Vagina (tissue), 2 donors: Measurements from ENCODE around the gene ADCK2. TPM values are rescaled to one million over a fixed set of nuclear protein-coding genes. Genes with fewer than 3 reads are reported as not detected.
"Not testable (repeated sequence)": the region's sequence is repeated elsewhere in the genome, so short reads cannot be mapped to it uniquely, and the experiment has no call there.

Experiments used
- DNase-seq, 2 donors: peaks; one replicate each; pipeline ENCODE4 v3.0.0-alpha.2; 2017; ENCODE audit errors: extremely low spot score in 2 of 2
- H3K27ac ChIP-seq: fragments of 200-600 bp; sonication (generic); one replicate; pipeline ENCODE4 v1.5.1; 2019
- H3K27me3 ChIP-seq: fragments of 200-600 bp; sonication (generic); one replicate; pipeline ENCODE4 v1.5.1; 2019
- H3K36me3 ChIP-seq, 2 donors: fragments of 200-600 bp; sonication (generic); one replicate each; pipeline ENCODE4 v1.5.1; 2017 to 2019
- H3K4me1 ChIP-seq: fragments of 200-600 bp; sonication (generic); one replicate; pipeline ENCODE4 v1.5.1; 2019
- H3K4me3 ChIP-seq, 2 donors: fragments of 200-600 bp; sonication (generic); 1 replicate in 1 of 2; 2 replicates in 1 of 2; pipeline ENCODE4 v1.5.1; 2016 to 2019
- H3K9me3 ChIP-seq: fragments of 200-600 bp; sonication (generic); one replicate; pipeline ENCODE4 v1.5.1; 2019
- POLR2A ChIP-seq, 2 donors: fragments of 450-650 bp; IDR thresholded peaks; one replicate each; pipeline ENCODE4 v1.6.1; 2017; ENCODE audit warnings: antibody characterized with exemption in 2 of 2, mild to moderate bottlenecking in 2 of 2, moderate library complexity in 2 of 2
- POLR2AphosphoS5 ChIP-seq, 2 donors: sonication (generic); formaldehyde crosslinking; IDR thresholded peaks; one replicate each; pipeline ENCODE4 v1.9.0; 2017; ENCODE audit warnings: antibody characterized with exemption in 2 of 2, mild to moderate bottlenecking in 2 of 2, low read depth in 1 of 2; ENCODE audit not compliant: insufficient read depth in 1 of 2
- intact Hi-C: fragments of 100-400 bp; cut with DNase I; formaldehyde crosslinking; loops from one replicate; pipeline ENCODE4 v1.15.1; 2023
- total RNA-seq: library from RNA; depleted of rRNA; stranded (reverse); fragments of >200 nt; gene quantifications from one replicate; pipeline ENCODE4 v1.2.3, GENCODE V29; 2016
- TF ChIP-seq, protein P1 (sequence below), 3 experiments: fragments of 450-650 bp in 2 of 3; fragments of 200-600 bp in 1 of 3; sonication (generic) in 1 of 3; IDR thresholded peaks; one replicate each; pipeline ENCODE4 v1.5.1; 2017 to 2019; ENCODE audit warnings: antibody characterized with exemption in 3 of 3, mild to moderate bottlenecking in 2 of 3, moderate library complexity in 2 of 3

Gene ADCK2
- total RNA-seq, 1 donor from 2014 or later, result 21.1 TPM

DNA sequence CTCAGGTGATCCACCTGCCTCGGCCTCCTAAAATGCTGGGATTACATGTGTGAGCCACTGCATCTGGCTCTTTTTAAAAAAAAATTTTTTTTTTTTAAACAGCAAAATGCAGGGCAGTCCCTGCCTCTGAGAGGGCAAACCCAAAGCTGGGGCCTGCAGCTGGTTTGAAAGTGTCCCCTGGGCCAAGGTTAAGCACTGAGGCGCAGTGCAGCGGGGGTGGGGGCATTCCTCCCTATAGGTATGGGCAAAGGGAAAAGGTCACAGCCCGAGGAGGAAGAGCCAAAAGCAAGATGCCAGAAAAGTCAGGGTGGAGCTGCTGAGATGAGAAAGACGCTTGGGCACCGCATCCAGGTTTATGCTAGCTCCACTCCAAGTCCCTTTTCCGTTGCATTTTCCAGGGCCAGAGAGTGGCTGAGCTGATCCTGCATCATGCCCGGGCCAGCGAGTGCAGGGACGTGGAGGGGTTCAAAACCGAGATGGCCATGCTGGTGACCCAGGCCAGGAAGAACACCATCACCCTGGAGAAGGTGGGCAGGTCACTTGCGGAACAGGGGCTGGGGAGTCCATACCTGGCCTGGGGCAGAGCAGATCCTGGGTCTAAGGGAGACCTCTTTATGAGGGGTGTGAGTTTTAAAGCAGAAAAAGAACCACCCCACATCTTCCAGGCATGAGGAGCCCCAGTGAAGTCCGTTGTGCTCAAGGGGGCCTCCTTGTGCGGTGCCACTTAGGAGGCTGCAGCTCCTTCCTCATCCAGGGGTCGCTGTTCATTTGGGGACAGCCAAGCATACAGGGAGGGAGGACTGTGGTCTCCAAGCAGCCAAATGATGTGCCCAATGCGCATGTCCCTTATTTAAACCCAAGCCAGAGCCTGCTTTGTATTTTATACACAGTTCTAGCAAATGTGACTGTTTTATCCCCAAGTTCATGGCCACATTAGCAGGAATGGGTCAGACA, 16.7 kb downstream of the ADCK2 start:
- Histone ChIP-seq H3K36me3 (peaks cover 3 to 23% of the 10 kb centered on the region in 2 donors), H3K27me3 (no peaks in the 10 kb centered on the region), H3K27ac (no peak overlapping the region), H3K9me3 (no peaks in the 10 kb centered on the region), H3K4me3 (no peak overlapping the region), H3K4me1 (no peaks in the 10 kb centered on the region)
- no peak for DNase-seq
- TF ChIP-seq, protein P1, sequence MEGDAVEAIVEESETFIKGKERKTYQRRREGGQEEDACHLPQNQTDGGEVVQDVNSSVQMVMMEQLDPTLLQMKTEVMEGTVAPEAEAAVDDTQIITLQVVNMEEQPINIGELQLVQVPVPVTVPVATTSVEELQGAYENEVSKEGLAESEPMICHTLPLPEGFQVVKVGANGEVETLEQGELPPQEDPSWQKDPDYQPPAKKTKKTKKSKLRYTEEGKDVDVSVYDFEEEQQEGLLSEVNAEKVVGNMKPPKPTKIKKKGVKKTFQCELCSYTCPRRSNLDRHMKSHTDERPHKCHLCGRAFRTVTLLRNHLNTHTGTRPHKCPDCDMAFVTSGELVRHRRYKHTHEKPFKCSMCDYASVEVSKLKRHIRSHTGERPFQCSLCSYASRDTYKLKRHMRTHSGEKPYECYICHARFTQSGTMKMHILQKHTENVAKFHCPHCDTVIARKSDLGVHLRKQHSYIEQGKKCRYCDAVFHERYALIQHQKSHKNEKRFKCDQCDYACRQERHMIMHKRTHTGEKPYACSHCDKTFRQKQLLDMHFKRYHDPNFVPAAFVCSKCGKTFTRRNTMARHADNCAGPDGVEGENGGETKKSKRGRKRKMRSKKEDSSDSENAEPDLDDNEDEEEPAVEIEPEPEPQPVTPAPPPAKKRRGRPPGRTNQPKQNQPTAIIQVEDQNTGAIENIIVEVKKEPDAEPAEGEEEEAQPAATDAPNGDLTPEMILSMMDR (IDR thresholded peaks at IDR 0.05), result no peak
- TF ChIP-seq POLR2AphosphoS5 (IDR thresholded peaks at IDR 0.05; ENCODE audit: insufficient read depth in 1 of 2, low read depth in 1 of 2), result no peak
- TF ChIP-seq POLR2A (IDR thresholded peaks at IDR 0.05), result no peak
- intact Hi-C loops, result no loop called here

DNA sequence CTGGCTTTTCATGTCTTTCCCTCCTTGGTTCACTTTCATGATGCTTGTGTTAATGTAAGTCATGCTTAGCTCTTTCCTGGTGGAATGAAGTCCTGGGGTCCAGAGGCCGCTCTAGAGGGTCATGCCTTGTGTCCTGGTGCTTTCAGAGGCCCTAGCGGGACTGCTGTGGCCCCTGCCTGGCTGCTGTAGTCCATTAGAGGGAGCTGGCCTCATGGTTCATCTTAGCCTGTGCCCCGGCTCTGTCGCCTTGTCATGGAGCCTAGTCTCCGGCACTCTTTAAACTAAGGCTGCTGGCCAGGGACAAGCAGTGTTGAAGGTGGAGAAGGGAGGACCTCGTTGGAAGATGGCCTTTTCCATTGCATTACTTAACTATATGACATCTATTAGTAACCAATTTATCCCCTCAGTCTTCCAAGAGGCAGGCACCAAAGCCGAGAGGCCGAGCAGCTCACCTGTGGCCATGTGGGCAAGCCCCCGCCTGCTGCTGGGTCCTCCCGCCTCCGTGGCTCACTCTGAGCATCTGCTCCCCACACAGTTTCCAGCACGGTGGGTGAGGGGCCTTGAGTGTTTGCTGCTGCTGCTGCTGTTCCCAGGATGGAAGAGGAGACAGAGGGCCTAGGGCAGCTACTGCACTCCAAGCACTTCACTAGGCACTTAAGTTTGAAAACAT, 18.8 kb downstream of the ADCK2 start:
- TF ChIP-seq, protein P1 (IDR thresholded peaks at IDR 0.05), result no peak
- TF ChIP-seq POLR2A (IDR thresholded peaks at IDR 0.05), result no peak
- no peak for TF ChIP-seq POLR2AphosphoS5 (IDR thresholded peaks at IDR 0.05; ENCODE audit: insufficient read depth in 1 of 2, low read depth in 1 of 2)
- Histone ChIP-seq H3K27ac (no peak overlapping the region), H3K9me3 (no peaks in the 10 kb centered on the region), H3K36me3 (peaks cover 3 to 23% of the 10 kb centered on the region in 2 donors), H3K4me3 (no peak overlapping the region), H3K27me3 (no peaks in the 10 kb centered on the region), H3K4me1 (peaks cover 7% of the 10 kb centered on the region)
- intact Hi-C loops, result no loop called here
- no peak for DNase-seq

DNA sequence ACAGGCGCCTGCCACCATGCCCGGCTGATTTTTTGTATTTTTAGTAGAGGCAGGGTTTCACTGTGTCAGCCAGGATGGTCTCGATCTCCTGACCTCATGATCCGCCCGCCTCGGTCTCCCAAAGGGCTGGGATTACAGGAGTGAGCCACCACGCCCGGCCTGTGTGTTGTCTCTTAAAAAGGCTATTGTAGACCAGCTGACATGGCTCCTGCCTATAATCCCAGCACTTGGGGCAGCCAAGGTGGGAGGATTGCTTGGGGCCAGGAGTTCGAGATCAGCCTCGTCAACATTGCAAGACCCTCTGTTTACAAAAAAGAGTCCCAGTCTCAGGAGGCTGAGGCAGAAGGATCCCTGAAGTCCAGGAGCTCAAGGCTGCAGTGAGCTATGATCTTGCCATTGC, 21.1 kb downstream of the ADCK2 start:
- Histone ChIP-seq H3K36me3 (peaks cover 3 to 16% of the 10 kb centered on the region in 2 donors), H3K4me1 (peaks cover 22% of the 10 kb centered on the region)
- intact Hi-C loops, H3K4me3 ChIP-seq, H3K27ac ChIP-seq, DNase-seq, H3K9me3 ChIP-seq, H3K27me3 ChIP-seq: not testable (repeated sequence)

DNA sequence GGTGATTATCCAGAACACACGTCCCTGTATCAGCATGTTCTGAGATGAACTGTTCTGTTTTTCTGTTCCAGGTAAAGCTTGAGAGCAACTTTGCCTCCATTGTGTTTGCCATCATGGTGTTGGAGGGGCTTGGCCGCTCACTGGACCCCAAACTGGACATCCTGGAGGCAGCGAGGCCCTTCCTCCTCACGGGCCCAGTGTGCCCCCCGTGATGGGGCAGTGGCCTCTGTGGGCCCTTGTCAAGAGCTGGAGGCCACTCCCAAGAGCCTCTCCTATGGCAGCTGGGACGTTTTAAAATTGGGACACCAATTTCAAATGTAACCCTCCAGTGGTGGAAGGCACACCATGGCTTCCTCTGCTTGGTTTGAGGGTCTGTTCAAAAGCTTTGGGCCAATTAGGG, 21.8 kb downstream of the ADCK2 start:
- intact Hi-C loops, result no loop called here
- no peaks in the 10 kb centered on the region for H3K9me3 ChIP-seq
- H3K27me3 ChIP-seq, result no peaks in the 10 kb centered on the region
- peaks cover 3 to 16% of the 10 kb centered on the region in 2 donors for H3K36me3 ChIP-seq
- no peak overlapping the region for H3K27ac ChIP-seq
- TF ChIP-seq POLR2AphosphoS5 (IDR thresholded peaks at IDR 0.05; ENCODE audit: insufficient read depth in 1 of 2, low read depth in 1 of 2), result no peak
- TF ChIP-seq, protein P1 (IDR thresholded peaks at IDR 0.05), result no peak
- no peak for TF ChIP-seq POLR2A (IDR thresholded peaks at IDR 0.05)
- peaks cover 29% of the 10 kb centered on the region for H3K4me1 ChIP-seq
- no peak overlapping the region for H3K4me3 ChIP-seq
- no peak for DNase-seq

DNA sequence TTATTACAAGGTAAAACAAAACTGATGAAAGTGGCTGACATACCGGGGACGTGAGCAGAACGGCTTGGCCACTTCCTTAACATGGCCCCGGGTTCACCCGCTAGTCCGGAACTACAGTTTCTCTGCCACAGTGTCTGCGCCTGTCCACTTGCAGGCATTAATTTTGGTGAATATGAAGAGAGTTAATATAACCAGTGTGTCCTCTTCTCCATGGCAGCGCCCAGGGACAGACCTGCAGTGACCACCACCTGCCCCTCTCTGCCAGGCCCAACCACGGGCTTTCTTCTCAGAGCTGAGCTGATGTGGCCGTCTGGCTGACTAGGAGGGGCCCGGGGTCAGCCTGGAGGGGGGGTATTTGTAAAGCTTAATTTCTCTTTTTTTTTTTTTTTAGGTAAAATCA, 22.6 kb downstream of the ADCK2 start:
- Histone ChIP-seq H3K4me3 (no peak overlapping the region), H3K36me3 (peaks cover 3 to 8% of the 10 kb centered on the region in 2 donors), H3K9me3 (no peaks in the 10 kb centered on the region), H3K27me3 (no peaks in the 10 kb centered on the region), H3K27ac (no peak overlapping the region), H3K4me1 (peaks cover 33% of the 10 kb centered on the region)
- intact Hi-C loops, result no loop called here
- TF ChIP-seq, protein P1 (IDR thresholded peaks at IDR 0.05), result no peak
- no peak for TF ChIP-seq POLR2AphosphoS5 (IDR thresholded peaks at IDR 0.05; ENCODE audit: insufficient read depth in 1 of 2, low read depth in 1 of 2)
- no peak for TF ChIP-seq POLR2A (IDR thresholded peaks at IDR 0.05)
- no peak for DNase-seq
